HepG2 (cell line): ENCODE measurements around the gene SYNGR2. TPM values are rescaled to one million over a fixed set of nuclear protein-coding genes. Genes with fewer than 3 reads are reported as not detected.

Experiments used
- AHR ChIP-seq: IDR thresholded peaks from 2 replicates; pipeline ENCODE4 v1.6.1; 2018; ENCODE audit warnings: missing genetic modification reagents, missing compliant biosample characterization
- HOXA3 ChIP-seq: sonication (generic); formaldehyde crosslinking; IDR thresholded peaks from 2 replicates; pipeline ENCODE4 v1.5.0; 2020; ENCODE audit warnings: missing genetic modification reagents
- KDM5B ChIP-seq: sonication (generic); formaldehyde crosslinking; IDR thresholded peaks from 2 replicates; pipeline ENCODE4 v1.4.0; 2020; ENCODE audit warnings: missing genetic modification reagents, mild to moderate bottlenecking, borderline replicate concordance
- PITX1 ChIP-seq: sonication (generic); formaldehyde crosslinking; IDR thresholded peaks from 2 replicates; pipeline ENCODE4 v1.5.1; 2020; ENCODE audit warnings: mild to moderate bottlenecking, missing genetic modification reagents
- ZMYM3 ChIP-seq: sonication (generic); formaldehyde crosslinking; IDR thresholded peaks from 2 replicates; pipeline ENCODE4 v1.5.1; 2020; ENCODE audit warnings: mild to moderate bottlenecking, missing genetic modification reagents
- ZNF20 ChIP-seq: sonication (generic); formaldehyde crosslinking; IDR thresholded peaks from 2 replicates; pipeline ENCODE4 v1.4.0; 2020; ENCODE audit warnings: mild to moderate bottlenecking, moderate library complexity, missing genetic modification reagents
- ZNF510 ChIP-seq: sonication (generic); formaldehyde crosslinking; IDR thresholded peaks from 2 replicates; pipeline ENCODE4 v1.4.0; 2020; ENCODE audit warnings: low read depth, mild to moderate bottlenecking, missing genetic modification reagents
- ZNF569 ChIP-seq: sonication (generic); formaldehyde crosslinking; IDR thresholded peaks from 2 replicates; pipeline ENCODE4 v1.5.0; 2020; ENCODE audit warnings: mild to moderate bottlenecking, missing genetic modification reagents, moderate library complexity, borderline replicate concordance
- ZNF792 ChIP-seq: IDR thresholded peaks from 2 replicates; pipeline ENCODE4 v1.6.1; 2016
- polyA plus RNA-seq, 8 experiments: library from polyadenylated mRNA; depleted of rRNA in 3 of 8; stranded (reverse) in 7 of 8; unstranded in 1 of 8; fragments of >200 nt; fragmentation: Illumina TruSeq in 4 of 8; extraction: Trizol in 4 of 8; gene quantifications; 2 replicates each; pipeline versions ENCODE4 v1.2.1 to v1.2.3, GENCODE V29; 2011 to 2016; ENCODE audit warnings: low read depth in 4 of 8, missing spikeins in 1 of 8, mixed read lengths in 1 of 8; ENCODE audit not compliant: insufficient read depth in 1 of 8
- total RNA-seq, 5 experiments: library from RNA; depleted of rRNA; stranded (reverse); fragments of >200 nt; fragmentation: Illumina TruSeq; extraction: Trizol; gene quantifications; 2 replicates each; pipeline ENCODE4 v1.2.3, GENCODE V29; 2016; ENCODE audit warnings: low read depth in 1 of 5
- TF ChIP-seq, protein P1 (sequence below): sonication (generic); formaldehyde crosslinking; IDR thresholded peaks from 2 replicates; pipeline ENCODE4 v1.4.0; 2020; ENCODE audit warnings: mild to moderate bottlenecking, missing genetic modification reagents
- TF ChIP-seq, protein P2 (sequence below): sonication (generic); formaldehyde crosslinking; IDR thresholded peaks from 2 replicates; pipeline ENCODE4 v1.4.0; 2020; ENCODE audit warnings: mild to moderate bottlenecking, missing genetic modification reagents
- TF ChIP-seq, protein P3 (sequence below): sonication (generic); formaldehyde crosslinking; IDR thresholded peaks from 2 replicates; pipeline ENCODE4 v1.5.0; 2020; ENCODE audit warnings: missing genetic modification reagents, mild to moderate bottlenecking, borderline replicate concordance
- TF ChIP-seq, protein P4 (sequence below): sonication (generic); formaldehyde crosslinking; IDR thresholded peaks from 2 replicates; pipeline ENCODE4 v1.5.0; 2020; ENCODE audit warnings: mild to moderate bottlenecking, missing genetic modification reagents, borderline replicate concordance

SYNGR2 gene
- total and polyA plus RNA-seq, 2 of the 13 experiments (the other 11 are each of a cell fraction or from before 2014, with no cell fraction given): 46.7 to 170 TPM

DNA sequence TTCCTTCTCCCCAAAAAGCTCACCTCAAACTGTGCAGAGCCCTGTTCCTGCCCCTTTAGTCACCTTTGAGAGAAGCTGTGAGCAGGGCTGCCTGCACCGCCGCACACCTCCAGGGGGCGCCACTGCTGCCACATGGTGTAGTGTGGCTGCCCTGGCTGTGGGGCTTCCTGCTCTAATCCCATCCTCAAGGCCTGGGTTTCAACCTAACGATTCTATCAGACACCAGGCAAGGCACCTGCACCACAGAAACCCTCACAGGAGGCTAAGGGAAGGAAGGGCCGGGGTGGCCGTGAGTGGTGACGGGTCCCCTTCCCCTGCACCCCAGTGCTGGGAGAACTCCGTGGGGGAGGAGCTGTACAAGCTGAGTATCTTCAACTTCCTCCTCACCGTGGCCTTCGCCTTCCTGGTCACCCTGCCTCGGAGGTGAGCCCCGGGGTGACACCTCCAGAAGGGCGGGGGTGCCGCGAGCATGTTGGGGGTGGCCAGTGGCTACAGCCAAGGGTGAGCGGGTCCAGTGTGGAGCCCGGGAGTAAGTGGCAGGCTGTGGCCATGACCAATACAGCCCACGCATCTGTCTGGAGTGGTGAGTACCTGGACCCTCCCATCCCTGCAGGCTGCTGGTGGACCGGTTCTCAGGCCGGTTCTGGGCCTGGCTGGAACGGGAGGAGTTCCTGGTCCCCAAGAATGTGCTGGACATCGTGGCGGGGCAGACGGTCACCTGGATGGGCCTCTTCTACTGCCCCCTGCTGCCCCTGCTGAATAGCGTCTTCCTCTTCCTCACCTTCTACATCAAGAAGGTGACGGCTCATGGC is 30.8 kb upstream of the SYNGR2 start (continued):
- TF ChIP-seq HOXA3 (CRISPR knock-in tag): peak; percentile 34
- TF ChIP-seq, protein P1, sequence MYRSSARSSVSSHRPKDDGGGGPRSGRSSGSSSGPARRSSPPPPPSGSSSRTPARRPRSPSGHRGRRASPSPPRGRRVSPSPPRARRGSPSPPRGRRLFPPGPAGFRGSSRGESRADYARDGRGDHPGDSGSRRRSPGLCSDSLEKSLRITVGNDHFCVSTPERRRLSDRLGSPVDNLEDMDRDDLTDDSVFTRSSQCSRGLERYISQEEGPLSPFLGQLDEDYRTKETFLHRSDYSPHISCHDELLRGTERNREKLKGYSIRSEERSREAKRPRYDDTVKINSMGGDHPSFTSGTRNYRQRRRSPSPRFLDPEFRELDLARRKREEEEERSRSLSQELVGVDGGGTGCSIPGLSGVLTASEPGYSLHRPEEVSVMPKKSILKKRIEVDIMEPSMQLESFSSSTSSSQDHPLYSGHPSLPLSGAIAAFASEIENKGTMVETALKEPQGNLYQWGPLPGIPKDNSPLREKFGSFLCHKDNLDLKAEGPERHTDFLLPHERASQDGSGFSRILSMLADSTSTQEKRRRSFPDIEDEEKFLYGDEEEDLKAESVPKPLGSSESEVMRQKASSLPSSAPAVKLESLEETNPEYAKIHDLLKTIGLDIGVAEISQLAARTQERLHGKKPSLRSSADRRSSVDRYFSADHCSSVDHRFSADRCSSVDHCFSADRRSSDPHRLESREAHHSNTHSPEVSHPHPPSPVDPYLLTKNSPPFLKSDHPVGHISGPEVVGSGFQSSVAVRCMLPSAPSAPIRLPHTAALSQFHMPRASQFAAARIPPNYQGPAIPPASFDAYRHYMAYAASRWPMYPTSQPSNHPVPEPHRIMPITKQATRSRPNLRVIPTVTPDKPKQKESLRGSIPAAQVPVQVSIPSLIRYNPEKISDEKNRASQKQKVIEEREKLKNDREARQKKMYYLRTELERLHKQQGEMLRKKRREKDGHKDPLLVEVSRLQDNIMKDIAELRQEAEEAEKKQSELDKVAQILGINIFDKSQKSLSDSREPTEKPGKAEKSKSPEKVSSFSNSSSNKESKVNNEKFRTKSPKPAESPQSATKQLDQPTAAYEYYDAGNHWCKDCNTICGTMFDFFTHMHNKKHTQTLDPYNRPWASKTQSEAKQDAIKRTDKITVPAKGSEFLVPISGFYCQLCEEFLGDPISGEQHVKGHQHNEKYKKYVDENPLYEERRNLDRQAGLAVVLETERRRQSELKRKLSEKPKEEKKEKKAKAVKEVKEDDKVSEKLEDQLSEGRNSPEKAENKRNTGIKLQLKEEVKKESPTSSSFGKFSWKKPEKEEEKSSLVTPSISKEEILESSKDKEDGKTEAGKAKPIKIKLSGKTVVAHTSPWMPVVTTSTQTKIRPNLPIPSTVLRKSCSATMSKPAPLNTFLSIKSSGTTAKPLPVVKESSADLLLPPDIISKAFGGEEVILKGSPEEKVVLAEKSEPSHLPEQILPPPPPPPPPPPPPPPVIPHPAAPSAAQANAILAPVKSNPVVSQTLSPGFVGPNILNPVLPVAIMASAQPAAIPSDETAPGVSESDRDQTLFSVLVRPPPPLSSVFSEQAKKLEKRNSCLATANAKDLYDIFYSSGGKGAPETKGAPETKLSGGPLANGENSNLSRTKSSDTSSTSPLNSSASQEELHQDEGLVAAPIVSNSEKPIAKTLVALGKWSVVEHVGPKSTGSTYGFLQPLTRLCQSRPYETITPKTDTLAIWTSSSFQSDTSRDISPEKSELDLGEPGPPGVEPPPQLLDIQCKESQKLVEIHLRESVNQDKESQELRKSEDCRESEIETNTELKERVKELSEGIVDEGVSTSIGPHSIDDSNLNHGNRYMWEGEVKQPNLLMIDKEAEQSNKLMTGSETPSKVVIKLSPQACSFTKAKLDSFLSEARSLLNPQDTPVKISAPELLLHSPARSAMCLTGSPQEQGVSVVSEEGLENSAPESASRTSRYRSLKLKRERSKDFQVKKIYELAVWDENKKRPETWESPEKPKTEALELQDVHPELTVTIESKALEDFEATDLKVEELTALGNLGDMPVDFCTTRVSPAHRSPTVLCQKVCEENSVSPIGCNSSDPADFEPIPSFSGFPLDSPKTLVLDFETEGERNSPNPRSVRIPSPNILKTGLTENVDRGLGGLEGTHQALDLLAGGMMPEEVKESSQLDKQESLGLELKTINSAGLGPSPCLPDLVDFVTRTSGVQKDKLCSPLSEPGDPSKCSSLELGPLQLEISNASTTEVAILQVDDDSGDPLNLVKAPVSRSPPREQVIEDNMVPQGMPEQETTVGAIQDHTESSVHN (CRISPR knock-in tag): peak; percentile 18; the same call in 1 of the 2 replicates
- TF ChIP-seq, protein P2, sequence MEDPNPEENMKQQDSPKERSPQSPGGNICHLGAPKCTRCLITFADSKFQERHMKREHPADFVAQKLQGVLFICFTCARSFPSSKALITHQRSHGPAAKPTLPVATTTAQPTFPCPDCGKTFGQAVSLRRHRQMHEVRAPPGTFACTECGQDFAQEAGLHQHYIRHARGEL (CRISPR knock-in tag): peak; percentile 50; the same call in 1 of the 2 replicates
- peak; percentile 60 for TF ChIP-seq KDM5B (CRISPR knock-in tag)
- TF ChIP-seq ZNF20 (CRISPR knock-in tag): peak; percentile 93; the same call in 1 of the 2 replicates
- no peak for TF ChIP-seq ZNF510 (CRISPR knock-in tag)
- peak; percentile 64; the same call in 1 of the 2 replicates for TF ChIP-seq ZNF792
- TF ChIP-seq ZNF569: no peak
- peak; percentile 33; the same call in 1 of the 2 replicates for TF ChIP-seq AHR (CRISPR knock-in tag)
- TF ChIP-seq, protein P3, sequence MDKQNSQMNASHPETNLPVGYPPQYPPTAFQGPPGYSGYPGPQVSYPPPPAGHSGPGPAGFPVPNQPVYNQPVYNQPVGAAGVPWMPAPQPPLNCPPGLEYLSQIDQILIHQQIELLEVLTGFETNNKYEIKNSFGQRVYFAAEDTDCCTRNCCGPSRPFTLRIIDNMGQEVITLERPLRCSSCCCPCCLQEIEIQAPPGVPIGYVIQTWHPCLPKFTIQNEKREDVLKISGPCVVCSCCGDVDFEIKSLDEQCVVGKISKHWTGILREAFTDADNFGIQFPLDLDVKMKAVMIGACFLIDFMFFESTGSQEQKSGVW: no peak
- peak; percentile 29; the same call in 1 of the 2 replicates for TF ChIP-seq ZMYM3 (CRISPR knock-in tag)
- peak; percentile 11; the same call in 1 of the 2 replicates for TF ChIP-seq PITX1
- TF ChIP-seq, protein P4, sequence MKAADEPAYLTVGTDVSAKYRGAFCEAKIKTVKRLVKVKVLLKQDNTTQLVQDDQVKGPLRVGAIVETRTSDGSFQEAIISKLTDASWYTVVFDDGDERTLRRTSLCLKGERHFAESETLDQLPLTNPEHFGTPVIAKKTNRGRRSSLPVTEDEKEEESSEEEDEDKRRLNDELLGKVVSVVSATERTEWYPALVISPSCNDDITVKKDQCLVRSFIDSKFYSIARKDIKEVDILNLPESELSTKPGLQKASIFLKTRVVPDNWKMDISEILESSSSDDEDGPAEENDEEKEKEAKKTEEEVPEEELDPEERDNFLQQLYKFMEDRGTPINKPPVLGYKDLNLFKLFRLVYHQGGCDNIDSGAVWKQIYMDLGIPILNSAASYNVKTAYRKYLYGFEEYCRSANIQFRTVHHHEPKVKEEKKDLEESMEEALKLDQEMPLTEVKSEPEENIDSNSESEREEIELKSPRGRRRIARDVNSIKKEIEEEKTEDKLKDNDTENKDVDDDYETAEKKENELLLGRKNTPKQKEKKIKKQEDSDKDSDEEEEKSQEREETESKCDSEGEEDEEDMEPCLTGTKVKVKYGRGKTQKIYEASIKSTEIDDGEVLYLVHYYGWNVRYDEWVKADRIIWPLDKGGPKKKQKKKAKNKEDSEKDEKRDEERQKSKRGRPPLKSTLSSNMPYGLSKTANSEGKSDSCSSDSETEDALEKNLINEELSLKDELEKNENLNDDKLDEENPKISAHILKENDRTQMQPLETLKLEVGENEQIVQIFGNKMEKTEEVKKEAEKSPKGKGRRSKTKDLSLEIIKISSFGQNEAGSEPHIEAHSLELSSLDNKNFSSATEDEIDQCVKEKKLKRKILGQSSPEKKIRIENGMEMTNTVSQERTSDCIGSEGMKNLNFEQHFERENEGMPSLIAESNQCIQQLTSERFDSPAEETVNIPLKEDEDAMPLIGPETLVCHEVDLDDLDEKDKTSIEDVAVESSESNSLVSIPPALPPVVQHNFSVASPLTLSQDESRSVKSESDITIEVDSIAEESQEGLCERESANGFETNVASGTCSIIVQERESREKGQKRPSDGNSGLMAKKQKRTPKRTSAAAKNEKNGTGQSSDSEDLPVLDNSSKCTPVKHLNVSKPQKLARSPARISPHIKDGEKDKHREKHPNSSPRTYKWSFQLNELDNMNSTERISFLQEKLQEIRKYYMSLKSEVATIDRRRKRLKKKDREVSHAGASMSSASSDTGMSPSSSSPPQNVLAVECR (CRISPR knock-in tag): peak; percentile 12; the same call in 1 of the 2 replicates
